ENCODE measurements around the gene CCDC57. TPM values are rescaled to one million over a fixed set of nuclear protein-coding genes. Genes with fewer than 3 reads are reported as not detected.

The CCDC57 gene
- total and polyA plus RNA-seq, 2 of the 4 experiments (the other 2 are of a cell fraction): 7.3 to 31.3 TPM

- H3K9ac ChIP-seq (ENCODE audit: low read depth, low read length): no peak overlapping the region
- dilution Hi-C loops (cut with HindIII; ENCODE audit: low sequenced_read_pairs, unreplicated experiment) (no loop called here), in situ Hi-C loops (cut with MboI; ENCODE audit: low sequenced_read_pairs) (no loop called here), intact Hi-C loops (cut with micrococcal nuclease) (no loop called here)
- no peak overlapping the region for H4K5ac ChIP-seq (ENCODE audit: low read depth, low read length)
- H3K56ac ChIP-seq (ENCODE audit: extremely low read depth, insufficient read depth, low read length): no peak overlapping the region
- no peak overlapping the region for H2AK5ac ChIP-seq (ENCODE audit: low read depth, low read length)
- no peak overlapping the region for H3K4me3 ChIP-seq (ENCODE audit: insufficient read depth, low read depth, low read length)
- H3K4ac ChIP-seq (ENCODE audit: low read depth, low read length): no peak overlapping the region
- TF ChIP-seq RFX5 (IDR thresholded peaks at IDR 0.05; ENCODE audit: low read depth, low read length): no peak
- no peak for TF ChIP-seq RAD21 (IDR thresholded peaks at IDR 0.05; ENCODE audit: low read length)
- H4K91ac ChIP-seq (ENCODE audit: insufficient read depth, low read depth, low read length): no peak overlapping the region
- H3K23ac ChIP-seq (ENCODE audit: low read depth, low read length): no peak overlapping the region
- peak overlapping the region; percentile 10 for H2AFZ ChIP-seq (replicated peaks; ENCODE audit: low read length, poor library complexity)
- DNase-seq (no peak), ATAC-seq (ENCODE audit: low read depth) (no peak)
- WGBS, 2 experiments (ENCODE audit: extremely low coverage in 2 of 2, insufficient read length in 1 of 2): 87% methylated on average over 12 of the region's 17 CpGs; no CpG with 5 or more reads in 1 of the 2 experiments
- H3K79me1 ChIP-seq (ENCODE audit: low read depth in 1 of 2, low read length in 2 of 2): peaks cover 15 to 85% of the 10 kb centered on the region in 2 experiments; a peak in 3 of 4 replicates
- no peaks in the 10 kb centered on the region for H3K9me3 ChIP-seq (ENCODE audit: control insufficient read depth, insufficient read depth, low read length)
- H3K14ac ChIP-seq (replicated peaks; ENCODE audit: low read depth, low read length): no peak overlapping the region
- peaks cover 100% of the 10 kb centered on the region for H4K20me1 ChIP-seq (ENCODE audit: insufficient read depth, low read length)
- no peak overlapping the region for H4K8ac ChIP-seq (ENCODE audit: low read depth in 2 of 2, low read length in 2 of 2)
- no peak overlapping the region for H2BK120ac ChIP-seq (ENCODE audit: low read depth, low read length)
- no peak overlapping the region for H3K4me2 ChIP-seq (ENCODE audit: low read depth, low read length)
- ChIA-PET CTCF (no interaction called here), POLR2A (ENCODE audit: unreplicated experiment) (interaction anchor here (0.6 kb wide), 1 partner anchor 15 kb away, joined by 3 read pairs; no protein-coding TSS in a partner anchor)
- H2AK9ac ChIP-seq (replicated peaks; ENCODE audit: low read depth, low read length, poor library complexity): peak overlapping the region; percentile 14
- peaks cover 5% of the 10 kb centered on the region; the same call in 1 of the 2 replicates for H3K9me1 ChIP-seq (ENCODE audit: insufficient read depth, low read length)
- H2BK5ac ChIP-seq (ENCODE audit: low read depth, low read length, poor library complexity, severe bottlenecking): no peak overlapping the region
- no peak overlapping the region for H2BK20ac ChIP-seq (ENCODE audit: low read depth, low read length)
- H2BK15ac ChIP-seq (ENCODE audit: low read depth, low read length): no peak overlapping the region
- peaks cover 55% of the 10 kb centered on the region for H3K4me1 ChIP-seq (ENCODE audit: control insufficient read depth, insufficient read depth, low read length)
- BruUV-seq (replicated peaks): no TSS peak
- H3K36me3 ChIP-seq (ENCODE audit: control insufficient read depth, insufficient read depth, low read length): peaks cover 73% of the 10 kb centered on the region
- no peak overlapping the region for H3K18ac ChIP-seq (ENCODE audit: low read depth, low read length)
- H3K27ac ChIP-seq (ENCODE audit: insufficient read depth, low read length): no peak overlapping the region
- H3K27me3 ChIP-seq (ENCODE audit: control insufficient read depth, insufficient read depth, low read length): no peaks in the 10 kb centered on the region
These were observed 26.8 kb upstream of the CCDC57 start for GRCh38 chr17:82239401-82239925.

Measured in IMR-90 (cell line).